WERI-Rb-1 (cell line): ENCODE results near the gene KCNJ4.
"Not testable (repeated sequence)": the region's sequence is repeated elsewhere in the genome, so short reads cannot be mapped to it uniquely, and the experiment has no call there.

ENCODE experiments used
- DNase-seq: peaks from one replicate; pipeline ENCODE4 v3.0.0-alpha.2; 2020
- H3K27ac ChIP-seq: fragments of 250-450 bp; sonication (Bioruptor Pico); 2 replicates; pipeline ENCODE4 v1.5.1; 2020; ENCODE audit warnings: mild to moderate bottlenecking, moderate library complexity
- H3K27me3 ChIP-seq: fragments of 250-450 bp; sonication (Bioruptor Pico); 2 replicates; pipeline ENCODE4 v1.5.1; 2021; ENCODE audit warnings: mild to moderate bottlenecking, low read depth, moderate library complexity; ENCODE audit not compliant: insufficient read depth, severe bottlenecking
- H3K36me3 ChIP-seq: fragments of 250-450 bp; sonication (Bioruptor Pico); 2 replicates; pipeline ENCODE4 v1.5.1; 2020; ENCODE audit warnings: mild to moderate bottlenecking, moderate library complexity
- H3K4me3 ChIP-seq: 2 replicates; pipeline ENCODE4 v1.5.1; 2011; ENCODE audit warnings: low read depth, mild to moderate bottlenecking, control low read depth, low read length
- H3K9me3 ChIP-seq: fragments of 250-450 bp; sonication (Bioruptor Pico); 2 replicates; pipeline ENCODE4 v1.5.1; 2021; ENCODE audit warnings: mild to moderate bottlenecking, moderate library complexity; ENCODE audit not compliant: severe bottlenecking
- CTCF ChIP-seq: IDR thresholded peaks from 2 replicates; pipeline ENCODE4 v1.5.1; 2011; ENCODE audit warnings: low read depth, mild to moderate bottlenecking, control low read depth, inconsistent platforms, low read length

The KCNJ4 gene

GRCh38 chr22:38383417-38383816 is 71.6 kb downstream of the KCNJ4 start:
- no peak overlapping the region for H3K27ac ChIP-seq
- no peaks in the 10 kb centered on the region for H3K9me3 ChIP-seq
- no peak for TF ChIP-seq CTCF
- H3K27me3 ChIP-seq, result no peaks in the 10 kb centered on the region
- no peak for DNase-seq
- H3K36me3 ChIP-seq, result no peaks in the 10 kb centered on the region
- H3K4me3 ChIP-seq, result no peak overlapping the region

- DNase-seq, H3K4me3 ChIP-seq: not testable (repeated sequence)
Measured at GRCh38 chr22:38381371-38381770, 73.6 kb downstream of the KCNJ4 start.

More at GRCh38 chr22:38381371-38381770, 73.6 kb downstream of the KCNJ4 start:
- H3K36me3 ChIP-seq, H3K27ac ChIP-seq, H3K27me3 ChIP-seq, H3K9me3 ChIP-seq: not testable (repeated sequence)
